M059J (cell line): Measurements from ENCODE around the gene CAPN13. TPM values are rescaled to one million over a fixed set of nuclear protein-coding genes. Genes with fewer than 3 reads are reported as not detected.

Experiments
- DNase-seq: peaks from one replicate; pipeline ENCODE4 v3.0.0-alpha.2; 2012; ENCODE audit warnings: low read depth
- total RNA-seq: library from RNA; depleted of rRNA; stranded (reverse); fragments of >200 nt; shearing (Covaris generic); gene quantifications from 2 replicates; pipeline ENCODE4 v1.2.3, GENCODE V29; 2014

Gene CAPN13
- total RNA-seq, 1 experiment from 2014 or later = not detected

DNA sequence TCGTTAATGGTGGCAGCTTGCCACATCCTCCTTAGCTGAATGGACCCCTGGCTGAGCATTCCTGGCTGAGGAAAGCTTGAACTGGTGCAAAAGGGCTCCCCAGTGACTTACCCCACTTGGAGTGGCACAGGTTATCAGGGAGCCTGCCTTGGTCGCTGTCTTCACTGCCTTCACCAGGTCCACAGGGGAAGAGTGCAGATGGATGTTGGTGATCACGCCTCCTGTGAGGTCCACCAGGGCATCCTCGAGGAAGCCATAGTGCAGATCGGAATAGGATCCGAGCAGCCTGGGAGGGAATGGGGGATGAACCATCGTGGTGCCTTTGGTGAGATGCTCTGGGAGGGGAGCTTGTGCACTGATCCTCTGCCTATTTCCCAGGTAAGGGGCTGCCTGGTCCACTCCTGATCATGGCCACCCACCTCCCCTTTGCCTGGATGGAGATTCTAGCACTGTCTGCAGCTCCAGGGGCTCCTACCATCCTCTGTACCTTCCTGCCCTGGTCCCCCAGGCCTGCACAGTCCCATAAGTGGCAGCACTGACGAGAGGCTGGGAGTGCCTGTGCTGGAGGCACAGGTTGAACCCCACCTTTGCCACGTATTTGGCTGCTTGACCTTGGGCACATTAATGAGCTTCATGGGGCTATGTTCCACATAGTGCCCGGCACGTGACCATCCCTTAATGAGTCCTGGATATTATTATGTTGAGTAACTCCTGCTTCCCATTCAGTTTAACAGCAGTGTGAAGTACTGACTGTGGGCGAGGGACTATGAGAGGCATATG is 43.0 kb downstream of the CAPN13 start:
- no peak for DNase-seq

DNA sequence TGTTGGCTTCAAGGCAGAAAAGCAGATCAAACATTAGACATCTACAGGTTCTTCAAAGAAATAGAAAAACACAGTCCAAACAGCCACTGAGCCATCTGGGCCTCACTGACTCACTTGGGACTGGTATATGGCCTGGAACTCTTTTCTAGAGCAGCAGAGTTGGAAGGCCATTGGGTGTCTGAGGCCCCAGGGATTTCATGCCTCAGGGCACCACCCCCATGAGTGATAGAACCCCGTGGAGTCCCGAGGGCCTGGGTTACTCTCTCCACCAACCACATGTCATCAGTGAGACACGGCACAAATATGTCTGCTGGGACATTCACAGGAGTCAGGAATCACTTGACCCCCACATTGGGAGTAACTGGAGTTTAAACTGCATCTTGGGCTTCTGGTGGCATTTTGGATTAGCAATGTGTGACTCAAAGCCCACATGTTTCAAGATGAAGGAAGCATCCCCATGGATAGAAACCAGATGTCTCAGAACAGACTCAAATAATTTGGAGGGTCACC is 44.0 kb downstream of the CAPN13 start:
- DNase-seq = peak; percentile 69

DNA sequence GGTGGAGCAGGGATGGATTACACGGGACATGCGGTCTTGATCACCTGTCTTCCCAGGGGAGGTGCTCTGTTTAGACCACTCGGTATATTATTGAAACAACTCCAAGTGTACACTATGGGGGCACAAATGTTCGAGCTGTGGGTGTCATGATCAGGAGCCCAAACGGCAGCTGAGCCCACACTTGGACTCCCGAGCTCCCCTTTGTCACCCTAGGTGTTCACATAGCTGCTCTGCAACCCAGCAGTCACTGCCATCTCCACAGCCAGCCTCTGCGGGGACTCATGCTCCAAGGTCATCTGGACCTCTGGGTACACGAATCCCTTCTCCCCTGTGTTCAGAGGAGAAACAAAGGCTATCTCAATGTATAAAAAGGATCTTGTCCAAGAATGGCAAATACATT is 46.0 kb downstream of the CAPN13 start:
- no peak for DNase-seq

DNA sequence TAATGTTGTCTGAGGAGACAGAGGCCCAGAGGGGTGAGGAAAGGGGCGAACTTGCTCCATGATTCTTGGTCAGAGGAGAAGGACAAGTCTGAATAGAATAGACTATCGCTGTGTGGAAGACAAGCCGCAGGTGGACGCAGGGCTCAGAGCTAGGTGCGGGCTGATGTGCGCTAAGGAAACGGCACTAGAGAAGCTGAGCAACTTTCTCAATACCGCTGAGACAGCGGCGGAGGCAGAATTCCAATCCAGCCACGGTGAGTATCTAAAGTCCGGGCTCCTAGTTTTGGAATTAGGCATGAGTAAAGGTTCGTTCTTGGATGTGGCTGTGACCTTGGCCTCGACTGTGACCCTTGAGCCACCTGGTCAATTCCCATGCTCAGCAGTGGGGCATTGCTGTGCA is 47.8 kb downstream of the CAPN13 start:
- DNase-seq = no peak

DNA sequence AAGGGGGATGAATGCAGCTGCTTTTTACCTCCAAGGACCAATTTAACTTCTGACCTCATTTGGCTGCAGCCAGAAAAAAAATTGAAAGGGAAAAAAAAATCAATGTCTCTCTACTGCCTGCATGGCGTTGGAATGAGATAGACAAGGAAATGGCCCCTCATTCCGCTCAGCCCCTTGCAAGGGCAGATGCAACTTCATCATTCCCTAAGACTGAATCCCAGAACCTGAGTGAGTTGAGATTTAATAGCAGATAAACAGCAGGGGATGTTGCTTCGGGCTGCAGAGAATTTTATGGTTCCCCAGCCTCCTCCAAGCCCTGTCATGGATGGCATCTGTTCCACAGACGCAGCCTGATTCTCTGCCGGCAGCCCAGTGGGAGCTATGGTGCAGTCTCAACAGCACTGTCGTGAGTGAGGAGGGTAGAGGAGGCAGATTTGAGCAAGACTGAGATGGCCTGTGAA is 49.0 kb downstream of the CAPN13 start:
- DNase-seq = no peak

DNA sequence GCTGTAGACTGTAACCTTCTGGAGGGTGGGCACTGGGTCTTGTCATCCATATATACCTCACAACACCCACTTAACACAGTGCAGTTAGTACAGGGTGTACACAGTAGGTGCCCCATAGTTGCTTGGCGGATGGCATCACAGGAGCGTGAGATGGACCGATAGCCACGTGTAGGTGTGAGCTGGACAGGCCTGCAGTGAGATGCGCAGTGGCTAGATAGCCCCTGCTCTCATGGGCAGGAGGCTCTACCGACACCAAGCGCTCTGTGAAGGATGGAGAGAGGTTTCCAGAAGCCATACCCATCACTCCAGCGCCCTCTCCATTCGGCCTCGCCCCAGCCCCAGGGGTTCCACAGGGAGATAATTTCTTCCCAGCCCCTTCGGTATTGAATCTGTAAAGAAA is 49.5 kb downstream of the CAPN13 start:
- no peak for DNase-seq

DNA sequence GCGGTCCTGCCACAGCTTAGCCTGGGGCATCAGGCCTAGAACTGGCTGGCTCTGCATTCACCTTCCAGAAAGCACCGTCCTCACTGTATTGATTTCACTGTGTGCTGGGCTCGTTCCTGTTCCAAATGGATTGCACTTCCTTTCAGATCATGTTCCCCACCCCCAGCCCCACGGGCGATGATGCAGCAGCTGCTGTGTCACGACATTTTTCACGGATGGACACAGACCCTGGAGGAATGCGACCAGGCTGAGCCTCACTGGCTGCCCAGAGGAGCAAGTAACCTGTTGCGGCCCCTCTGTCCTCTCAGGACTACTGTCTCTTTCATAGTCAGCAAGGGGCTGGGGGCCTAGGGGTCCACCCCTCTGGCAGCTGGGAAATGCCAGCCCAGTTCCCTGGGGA is 50.3 kb downstream of the CAPN13 start:
- DNase-seq = no peak

DNA sequence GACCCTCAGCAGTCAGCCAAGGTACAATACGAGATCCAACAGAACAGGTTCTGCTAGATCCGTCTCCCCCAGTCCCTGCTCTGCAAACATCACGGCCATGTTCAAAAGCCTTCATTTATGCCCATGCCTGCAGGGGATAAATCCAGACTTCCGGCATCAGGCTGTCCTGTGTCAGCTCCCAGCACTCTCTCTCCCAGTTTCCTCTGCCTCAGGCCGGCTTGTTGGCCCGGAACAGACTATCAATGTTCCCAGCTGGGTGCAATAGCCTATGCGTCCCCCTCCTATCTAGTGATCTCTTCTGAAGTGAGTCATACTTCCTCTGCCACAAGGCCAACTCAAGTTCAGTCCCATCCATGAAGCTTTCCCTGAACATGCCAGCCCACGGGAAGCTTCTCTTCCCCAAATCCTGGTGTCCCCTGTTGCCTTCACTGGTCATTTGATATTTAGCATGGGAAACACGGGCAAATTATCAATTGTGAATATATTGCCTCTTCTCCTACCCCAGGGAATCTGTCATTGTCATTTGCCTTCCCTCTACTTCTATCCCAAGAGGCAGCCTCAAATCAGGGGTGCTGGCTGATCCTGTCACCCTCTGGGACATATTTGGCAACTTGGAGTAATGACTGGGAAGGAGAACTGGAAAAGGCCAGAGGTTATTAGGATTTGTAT is 51.1 kb downstream of the CAPN13 start:
- DNase-seq = peak; percentile 80

DNA sequence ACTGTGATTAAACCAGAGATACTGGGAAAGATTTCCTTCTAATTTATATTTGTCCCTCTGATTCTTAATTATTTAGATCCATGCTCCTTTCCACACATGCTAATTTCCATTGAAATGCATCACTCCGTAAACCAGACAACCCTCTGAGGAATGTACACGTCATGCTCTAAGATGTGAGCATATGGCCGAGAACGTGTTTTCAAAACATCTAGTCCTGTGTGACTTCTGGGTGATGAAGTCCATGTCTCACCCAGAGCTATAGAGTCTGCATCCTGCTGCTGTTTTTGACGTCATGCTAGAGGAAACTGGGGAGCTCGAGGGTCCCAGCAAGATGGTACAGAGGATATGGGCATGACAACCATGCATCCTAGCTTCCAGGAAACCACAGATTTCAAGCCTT is 53.6 kb downstream of the CAPN13 start:
- no peak for DNase-seq

DNA sequence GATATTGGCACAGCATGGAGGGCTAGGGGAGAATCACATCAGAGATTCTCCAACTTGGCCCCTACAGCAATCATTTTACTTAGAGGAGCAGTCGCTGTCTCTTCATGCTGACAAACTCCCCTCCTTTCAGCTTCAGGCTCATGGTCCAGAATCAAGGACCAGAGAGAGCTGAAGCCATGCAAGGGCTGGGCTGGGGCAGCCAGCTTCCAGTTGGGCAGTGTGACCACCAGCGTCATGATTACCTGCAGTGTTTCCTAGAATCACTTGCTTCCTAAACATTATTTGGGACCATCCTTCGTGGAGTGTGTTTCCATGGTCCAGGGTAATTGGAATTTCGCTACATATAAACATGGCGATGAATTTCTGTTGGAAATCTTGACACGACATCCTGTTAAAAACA is 54.4 kb downstream of the CAPN13 start:
- no peak for DNase-seq

DNA sequence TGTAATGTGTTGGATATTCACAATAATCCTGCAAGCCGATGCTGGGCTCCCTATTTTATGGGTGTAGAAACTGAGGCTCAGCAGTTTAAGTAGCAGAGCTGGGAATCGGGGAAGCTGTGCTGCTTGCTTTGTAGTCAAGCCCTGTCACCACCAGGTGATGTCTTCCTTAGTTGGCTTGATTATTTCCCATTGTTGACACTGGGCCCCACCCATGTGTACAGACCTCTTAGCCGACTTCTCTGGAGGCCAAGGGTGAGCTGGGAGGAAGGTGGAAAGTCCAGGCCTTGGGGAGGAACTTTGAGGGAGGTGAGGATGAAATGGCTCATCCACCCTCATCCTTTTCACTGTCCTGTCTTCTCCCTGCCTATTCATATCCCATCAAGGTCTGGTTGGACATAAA is 60.0 kb downstream of the CAPN13 start:
- DNase-seq = no peak

DNA sequence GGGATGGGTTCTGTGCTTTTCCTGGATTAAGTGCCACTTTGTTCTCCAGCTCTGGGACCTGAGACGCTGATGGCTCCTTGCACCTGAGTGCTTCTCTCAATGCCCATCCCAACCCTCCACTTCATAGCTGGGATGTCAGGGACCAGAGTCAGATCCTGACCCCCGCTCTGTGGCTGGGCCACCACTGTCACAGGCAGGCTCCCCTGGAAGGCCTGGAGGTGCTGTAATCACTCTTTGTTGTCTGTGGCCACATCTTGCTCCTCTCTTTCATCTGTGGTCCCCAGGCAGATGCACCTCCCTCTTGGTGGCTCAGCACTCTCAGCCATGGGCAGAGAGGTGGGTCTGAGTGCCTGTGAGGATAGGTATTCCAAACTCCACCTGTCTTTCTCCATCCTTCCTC is 62.4 kb downstream of the CAPN13 start:
- no peak for DNase-seq

DNA sequence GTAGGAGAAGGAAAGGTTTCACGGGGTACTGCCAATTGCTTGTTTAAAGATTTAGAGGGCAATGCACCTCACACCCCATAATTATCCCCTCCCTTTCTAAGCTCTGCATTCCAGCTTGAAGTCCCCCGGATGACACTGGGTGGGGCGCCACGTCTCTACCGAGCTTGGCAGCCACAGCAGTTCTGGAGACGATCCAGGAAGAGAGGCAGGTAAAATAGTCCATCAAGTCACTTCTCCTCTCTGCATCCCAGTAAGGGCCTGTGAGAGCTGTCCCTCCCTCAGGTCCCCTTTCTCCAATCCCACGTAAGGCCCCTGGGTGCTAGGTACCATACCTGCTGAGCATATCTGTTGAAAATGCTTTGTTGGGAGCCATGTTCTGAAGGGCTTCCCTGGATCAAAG is 65.7 kb downstream of the CAPN13 start:
- DNase-seq = no peak

DNA sequence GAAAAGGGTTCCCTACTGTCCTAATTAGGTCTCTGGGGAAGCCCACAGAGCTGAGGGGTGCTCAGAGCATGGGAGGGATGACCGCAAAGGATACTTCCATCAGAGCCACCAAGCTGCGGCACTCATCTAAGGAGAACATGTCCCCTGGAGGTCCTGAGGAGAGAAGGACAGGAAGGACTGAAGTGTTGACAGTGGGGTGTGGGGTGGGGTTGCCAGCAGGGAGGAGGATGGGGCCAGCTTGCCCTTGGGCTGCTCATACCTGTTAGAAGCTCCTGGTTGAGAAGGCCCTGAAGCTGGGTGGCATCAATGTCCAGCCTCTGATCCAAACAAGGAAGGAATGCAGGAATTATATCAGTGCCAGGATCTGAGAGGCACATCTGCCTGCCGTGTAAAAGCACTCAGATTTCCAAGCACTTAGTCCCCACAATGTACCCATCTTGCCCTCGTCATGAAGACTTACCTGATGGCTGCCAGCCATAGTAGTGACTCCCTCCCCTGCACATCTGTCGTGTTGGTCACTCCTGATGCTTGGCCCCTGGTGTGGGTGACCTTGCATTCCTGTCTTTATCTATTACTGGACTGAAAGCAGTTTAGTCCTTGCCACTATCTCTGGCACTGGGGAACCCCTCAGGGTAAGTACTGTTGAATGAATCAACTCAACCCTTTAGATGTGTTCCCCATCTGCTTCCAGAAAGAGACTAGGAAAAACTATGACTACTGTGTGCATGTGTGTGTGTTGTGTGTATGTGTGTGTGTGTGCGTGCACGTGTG is 68.9 kb downstream of the CAPN13 start:
- DNase-seq = no peak

DNA sequence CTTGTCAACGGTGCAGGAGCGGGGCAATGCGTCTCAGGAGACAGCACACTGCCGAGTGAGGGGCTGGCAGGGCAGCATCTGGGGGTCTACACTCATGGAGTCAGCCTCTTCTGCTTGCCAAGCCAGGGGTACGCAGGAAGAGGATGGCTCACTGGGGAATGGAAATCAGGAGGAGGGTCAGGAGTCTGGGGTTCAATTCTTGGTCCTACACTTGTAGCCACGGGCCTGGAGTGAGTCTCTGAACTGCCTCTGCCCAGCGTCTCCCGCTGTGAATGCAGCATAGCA is 70.0 kb downstream of the CAPN13 start:
- DNase-seq = no peak

DNA sequence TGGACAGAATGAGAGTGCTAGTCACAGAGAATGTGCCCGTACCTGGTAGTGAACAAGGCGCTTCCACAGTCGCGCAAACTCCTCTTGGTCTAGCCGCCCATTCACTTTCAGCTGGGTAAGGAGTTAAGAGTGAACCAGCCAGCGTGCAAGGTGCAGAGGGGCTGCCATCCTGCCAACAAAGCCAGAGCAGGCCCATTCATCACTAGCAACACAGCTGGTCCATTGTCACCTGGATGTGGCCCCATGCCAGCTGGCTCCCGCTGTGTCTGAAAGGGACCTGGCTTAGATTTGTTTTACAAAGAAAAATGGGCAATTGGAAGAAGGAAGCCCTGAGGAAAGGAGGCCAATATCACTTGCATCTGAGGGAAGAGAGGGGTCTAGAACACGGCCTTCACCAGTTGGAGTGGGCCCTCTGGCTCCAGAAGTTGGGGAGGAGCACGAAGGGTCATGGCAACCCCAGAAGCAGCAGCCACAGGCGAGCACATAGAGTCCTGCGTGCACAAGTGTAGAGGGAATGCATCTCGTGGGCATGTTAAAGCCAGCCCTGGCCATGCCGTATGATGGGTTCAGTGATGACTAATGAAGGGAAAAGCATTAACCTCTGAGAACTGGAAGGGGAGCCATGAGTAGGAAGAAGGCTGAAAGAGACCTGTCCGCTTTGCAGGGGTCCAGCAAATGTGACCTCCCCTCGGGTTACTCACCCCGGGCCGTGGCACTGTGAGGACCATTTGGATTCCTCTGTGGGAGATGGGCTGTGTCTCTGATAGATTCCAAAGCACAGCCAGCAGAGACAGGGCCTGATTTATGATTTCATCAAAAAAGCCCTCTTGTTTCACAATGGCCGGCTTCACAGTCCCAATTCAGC is 70.6 kb downstream of the CAPN13 start:
- DNase-seq = no peak

DNA sequence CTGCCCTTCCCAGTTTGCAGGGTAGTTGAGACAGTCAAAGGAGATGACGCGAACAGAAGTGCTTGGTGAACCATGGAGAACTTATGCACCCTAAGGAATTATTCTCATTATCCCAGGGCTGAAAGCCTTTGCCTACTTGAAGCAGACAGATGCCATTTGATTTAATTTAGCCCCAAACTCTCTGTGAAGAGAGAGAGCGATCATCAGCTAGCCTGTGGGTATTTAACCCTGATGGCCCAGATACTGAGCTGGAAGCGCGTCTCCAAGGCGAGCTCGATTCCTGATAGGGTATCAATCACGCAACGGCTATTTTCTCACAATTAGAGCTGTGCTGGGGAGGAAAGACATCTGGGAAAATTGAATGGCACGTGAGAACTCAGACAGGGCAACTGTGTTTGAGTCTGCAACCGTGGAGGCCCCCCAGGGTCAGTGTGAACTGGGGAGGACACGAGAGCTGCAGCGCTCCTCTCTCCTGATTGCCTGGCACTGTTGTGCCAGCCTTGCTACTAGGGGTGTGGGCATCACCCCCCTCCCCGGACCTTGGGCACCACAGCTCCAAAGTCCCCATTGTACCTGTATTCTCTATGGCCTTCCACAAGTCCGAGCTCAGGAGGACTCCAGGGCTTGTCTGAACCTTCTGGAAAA is 73.2 kb downstream of the CAPN13 start:
- no peak for DNase-seq

DNA sequence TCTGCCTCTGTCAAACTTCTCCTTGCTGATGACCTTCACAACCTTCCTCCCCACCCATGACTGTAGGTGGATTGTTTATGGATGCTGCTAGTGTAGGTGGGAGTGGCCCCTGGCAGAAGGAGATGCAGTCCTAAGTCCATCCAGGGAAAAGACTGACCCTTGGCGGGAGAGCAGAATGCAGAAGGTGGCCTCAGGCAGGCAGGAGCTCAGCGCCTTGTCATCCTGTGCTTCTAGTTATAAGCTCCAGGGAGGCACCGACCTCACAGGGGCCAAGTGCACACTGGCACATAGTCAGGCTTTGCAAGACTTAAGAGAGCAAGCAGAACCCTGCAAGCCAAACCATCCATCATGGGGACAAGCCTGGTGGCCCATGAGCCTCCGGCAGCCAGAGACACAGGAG is 74.4 kb downstream of the CAPN13 start:
- no peak for DNase-seq

DNA sequence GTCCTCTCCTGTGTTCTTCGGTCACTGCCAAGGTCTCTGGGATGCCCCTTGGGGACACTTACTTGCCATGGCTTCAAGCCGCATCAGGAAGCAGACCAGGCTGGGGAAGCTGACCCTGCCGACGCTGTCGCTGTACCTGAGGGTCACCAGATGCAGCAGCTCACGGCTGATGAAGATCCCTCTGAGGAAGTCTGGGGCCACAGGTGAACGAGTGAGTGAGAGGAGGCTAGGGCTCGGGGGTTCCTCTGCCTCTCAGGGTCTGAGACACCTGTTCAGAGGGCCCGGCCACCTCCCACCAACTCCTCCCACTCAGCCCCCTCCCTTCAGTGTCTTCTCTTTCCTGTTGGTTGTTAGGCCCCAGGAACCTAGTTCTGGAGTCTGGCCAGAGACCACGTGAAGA is 74.9 kb downstream of the CAPN13 start:
- no peak for DNase-seq

DNA sequence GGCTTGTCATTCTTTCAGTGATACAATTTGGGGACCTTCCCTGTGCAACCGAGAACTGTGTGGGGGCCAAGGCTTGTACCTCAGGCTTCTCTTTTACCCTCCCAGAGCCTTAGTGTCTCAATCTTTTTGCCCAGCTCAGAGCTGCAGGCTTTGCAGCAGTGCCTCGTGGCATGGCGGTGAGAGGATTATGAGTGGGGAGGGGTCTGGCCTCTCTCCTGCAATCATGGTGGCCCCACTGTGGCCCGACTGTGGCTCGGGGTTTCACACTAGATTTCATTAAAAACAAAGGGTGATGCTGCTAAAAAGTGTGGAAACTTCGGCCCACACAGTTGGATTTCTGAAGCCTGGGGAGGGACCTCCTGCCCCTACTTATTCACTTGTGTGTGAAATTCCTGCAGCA is 75.5 kb downstream of the CAPN13 start:
- DNase-seq = no peak
